ENCODE results near the gene UBE2K. TPM values are rescaled to one million over a fixed set of nuclear protein-coding genes. Genes with fewer than 3 reads are reported as not detected.

The UBE2K gene
- total and polyA plus RNA-seq, 2 of the 13 experiments (the other 11 are each of a cell fraction or from before 2014, with no cell fraction given) = 36.2 to 81.0 TPM

DNA sequence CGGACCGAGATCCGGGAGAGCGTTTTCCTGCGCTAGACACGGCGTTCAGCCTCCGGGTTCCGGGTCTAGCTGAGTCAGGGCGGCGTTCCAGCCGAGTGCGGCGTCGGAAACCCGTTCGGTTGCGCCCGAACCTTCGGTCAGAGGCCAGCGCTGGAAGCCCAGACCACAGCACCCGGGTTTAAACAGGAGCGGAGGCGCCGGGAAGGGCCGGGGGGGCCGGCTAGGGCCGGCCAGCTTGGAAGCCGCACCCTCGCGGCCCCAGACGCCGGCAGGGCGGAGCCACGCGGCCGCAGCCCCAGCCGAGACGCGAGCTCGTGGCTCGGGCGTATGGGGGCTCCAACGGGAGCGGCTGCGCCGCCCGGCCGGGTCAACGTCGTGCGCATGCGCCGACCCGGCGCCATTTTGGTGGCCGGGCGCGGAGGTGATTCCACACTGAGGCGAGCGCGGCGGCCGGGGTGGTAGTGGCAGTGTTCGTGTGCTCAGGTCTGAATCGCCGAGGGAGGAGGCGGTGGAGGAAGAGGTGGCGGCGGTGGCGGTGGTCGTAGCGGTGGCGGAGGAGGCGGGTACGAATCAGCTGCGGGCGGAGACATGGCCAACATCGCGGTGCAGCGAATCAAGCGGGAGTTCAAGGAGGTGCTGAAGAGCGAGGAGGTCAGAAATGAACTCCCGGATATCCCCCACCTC, at the start of gene UBE2K (continued):
- TF ChIP-seq ZNF841 (CRISPR knock-in tag; IDR thresholded peaks at IDR 0.05; ENCODE audit: borderline replicate concordance) (no peak), KLF16 (CRISPR knock-in tag; IDR thresholded peaks at IDR 0.05) (peak; percentile 14 to 33; a peak in 2 of 4 replicates), MTF1 (CRISPR knock-in tag; IDR thresholded peaks at IDR 0.05) (no peak), SP5 (CRISPR knock-in tag; IDR thresholded peaks at IDR 0.05; ENCODE audit: borderline replicate concordance, low read depth) (0 out of 2 replicates have a peak, but pooled peaks have one; percentile 15), DMTF1 (CRISPR knock-in tag; IDR thresholded peaks at IDR 0.05) (no peak), HNRNPL (IDR thresholded peaks at IDR 0.05; ENCODE audit: low read depth, low read length) (no peak), E2F2 (CRISPR knock-in tag; IDR thresholded peaks at IDR 0.05; ENCODE audit: borderline replicate concordance) (no peak), ZSCAN31 (CRISPR knock-in tag; IDR thresholded peaks at IDR 0.05; ENCODE audit: low read depth) (peak; percentile 69), ZNF816 (CRISPR knock-in tag; IDR thresholded peaks at IDR 0.05; ENCODE audit: borderline replicate concordance) (no peak; the same call in 1 of the 2 replicates), POLR2AphosphoS5 (IDR thresholded peaks at IDR 0.05; ENCODE audit: low read depth, low read length) (peak; percentile 80), ZNF446 (CRISPR knock-in tag; IDR thresholded peaks at IDR 0.05) (peak; percentile 46), ARNTL (CRISPR knock-in tag; IDR thresholded peaks at IDR 0.05) (no peak), IKZF4 (CRISPR knock-in tag; IDR thresholded peaks at IDR 0.05; ENCODE audit: borderline replicate concordance, low read depth, not compliant biosample characterization) (no peak), ISX (CRISPR knock-in tag; conservative IDR thresholded peaks at IDR 0.05) (no peak), ZNF354B (CRISPR knock-in tag; IDR thresholded peaks at IDR 0.05) (no peak), ZFP36L1 (CRISPR knock-in tag; IDR thresholded peaks at IDR 0.05) (peak; percentile 65; the same call in 1 of the 2 replicates), PITX1 (CRISPR knock-in tag; IDR thresholded peaks at IDR 0.05) (no peak), ZZZ3 (CRISPR knock-in tag; IDR thresholded peaks at IDR 0.05; ENCODE audit: borderline replicate concordance) (no peak), ZNF788 (CRISPR knock-in tag; IDR thresholded peaks at IDR 0.05; ENCODE audit: borderline replicate concordance) (peak; percentile 64; the same call in 1 of the 2 replicates), U2AF2 (IDR thresholded peaks at IDR 0.05; ENCODE audit: low read depth, low read length) (no peak)
- TF ChIP-seq, protein P1, sequence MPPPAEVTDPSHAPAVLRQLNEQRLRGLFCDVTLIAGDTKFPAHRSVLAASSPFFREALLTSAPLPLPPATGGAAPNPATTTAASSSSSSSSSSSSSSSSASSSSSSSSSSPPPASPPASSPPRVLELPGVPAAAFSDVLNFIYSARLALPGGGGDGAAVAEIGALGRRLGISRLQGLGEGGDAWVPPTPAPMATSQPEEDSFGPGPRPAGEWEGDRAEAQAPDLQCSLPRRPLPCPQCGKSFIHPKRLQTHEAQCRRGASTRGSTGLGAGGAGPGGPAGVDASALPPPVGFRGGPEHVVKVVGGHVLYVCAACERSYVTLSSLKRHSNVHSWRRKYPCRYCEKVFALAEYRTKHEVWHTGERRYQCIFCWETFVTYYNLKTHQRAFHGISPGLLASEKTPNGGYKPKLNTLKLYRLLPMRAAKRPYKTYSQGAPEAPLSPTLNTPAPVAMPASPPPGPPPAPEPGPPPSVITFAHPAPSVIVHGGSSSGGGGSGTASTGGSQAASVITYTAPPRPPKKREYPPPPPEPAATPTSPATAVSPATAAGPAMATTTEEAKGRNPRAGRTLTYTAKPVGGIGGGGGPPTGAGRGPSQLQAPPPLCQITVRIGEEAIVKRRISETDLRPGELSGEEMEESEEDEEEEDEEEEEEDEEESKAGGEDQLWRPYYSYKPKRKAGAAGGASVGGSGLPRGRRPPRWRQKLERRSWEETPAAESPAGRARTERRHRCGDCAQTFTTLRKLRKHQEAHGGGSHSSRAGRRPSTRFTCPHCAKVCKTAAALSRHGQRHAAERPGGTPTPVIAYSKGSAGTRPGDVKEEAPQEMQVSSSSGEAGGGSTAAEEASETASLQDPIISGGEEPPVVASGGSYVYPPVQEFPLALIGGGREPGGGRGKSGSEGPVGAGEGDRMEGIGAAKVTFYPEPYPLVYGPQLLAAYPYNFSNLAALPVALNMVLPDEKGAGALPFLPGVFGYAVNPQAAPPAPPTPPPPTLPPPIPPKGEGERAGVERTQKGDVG (CRISPR knock-in tag; IDR thresholded peaks at IDR 0.05; ENCODE audit: borderline replicate concordance) = no peak
- TF ChIP-seq, protein P2, sequence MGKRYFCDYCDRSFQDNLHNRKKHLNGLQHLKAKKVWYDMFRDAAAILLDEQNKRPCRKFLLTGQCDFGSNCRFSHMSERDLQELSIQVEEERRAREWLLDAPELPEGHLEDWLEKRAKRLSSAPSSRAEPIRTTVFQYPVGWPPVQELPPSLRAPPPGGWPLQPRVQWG (CRISPR knock-in tag; IDR thresholded peaks at IDR 0.05; ENCODE audit: borderline replicate concordance, low read depth) = no peak

All from HepG2 (cell line).